ENCODE data around the gene EN2. TPM values are rescaled to one million over a fixed set of nuclear protein-coding genes. Genes with fewer than 3 reads are reported as not detected.
"Not testable (repeated sequence)": the region's sequence is repeated elsewhere in the genome, so short reads cannot be mapped to it uniquely, and the experiment has no call there.

EN2 gene
- total RNA-seq, 2 experiments from 2014 or later: not detected

DNA sequence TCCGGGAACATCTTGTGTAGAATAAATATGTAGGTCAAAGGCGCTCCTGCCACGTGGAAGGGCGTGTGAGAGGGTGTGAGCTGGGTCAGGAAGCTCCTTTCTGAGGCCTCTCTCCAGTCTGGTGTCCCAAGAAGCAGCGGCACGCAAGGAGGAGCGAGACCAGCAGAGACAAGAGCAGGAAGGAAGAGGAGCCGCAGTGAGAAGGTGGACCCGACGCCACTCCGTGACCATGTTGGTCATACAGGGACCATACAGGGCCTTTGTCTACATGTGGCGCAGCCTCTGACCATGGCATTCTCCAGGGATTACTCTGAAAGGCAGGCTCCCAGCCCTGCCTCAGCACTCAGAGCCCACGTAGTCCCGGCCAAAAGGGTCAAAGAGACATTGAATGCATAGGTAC, 26.2 kb upstream of the EN2 start:
- DNase-seq: no peak
- no peaks in the 10 kb centered on the region for H3K36me3 Mint-ChIP-seq (ENCODE audit: low read depth)
- H3K27me3 Mint-ChIP-seq: peaks cover 5% of the 10 kb centered on the region
- POLR2A ChIA-PET: no interaction called here
- no peaks in the 10 kb centered on the region for H3K4me1 Mint-ChIP-seq
- no peak overlapping the region for H3K27ac Mint-ChIP-seq
- H3K9me3 Mint-ChIP-seq: no peaks in the 10 kb centered on the region
- no peak overlapping the region for H3K4me3 Mint-ChIP-seq
- CTCF ChIA-PET: no interaction called here

DNA sequence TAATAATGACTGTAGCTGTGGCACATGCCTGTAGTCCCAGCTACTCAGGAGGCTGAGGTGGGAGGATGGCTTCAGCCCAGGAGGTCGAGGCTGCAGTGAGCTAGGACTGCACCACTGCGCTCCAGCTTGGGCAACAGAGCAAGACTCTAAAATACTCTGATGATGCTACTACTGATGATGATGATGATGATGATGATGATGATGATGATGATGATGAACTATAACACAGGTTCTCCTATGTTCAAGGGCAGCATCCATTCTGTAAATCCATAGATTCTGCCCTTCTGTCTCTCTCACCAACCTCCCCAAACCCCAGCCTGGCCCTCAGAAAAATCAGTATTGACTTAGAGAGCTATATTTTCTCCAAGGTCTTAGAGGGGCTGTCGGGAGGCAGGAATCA, 22.8 kb upstream of the EN2 start:
- ChIA-PET CTCF (no interaction called here), POLR2A (no interaction called here)
- Mint-ChIP-seq H3K4me1 (no peaks in the 10 kb centered on the region), H3K9me3 (no peaks in the 10 kb centered on the region), H3K36me3 (ENCODE audit: low read depth) (no peaks in the 10 kb centered on the region), H3K27me3 (peaks cover 9% of the 10 kb centered on the region), H3K4me3 (no peak overlapping the region), H3K27ac (no peak overlapping the region)
- no peak for DNase-seq

DNA sequence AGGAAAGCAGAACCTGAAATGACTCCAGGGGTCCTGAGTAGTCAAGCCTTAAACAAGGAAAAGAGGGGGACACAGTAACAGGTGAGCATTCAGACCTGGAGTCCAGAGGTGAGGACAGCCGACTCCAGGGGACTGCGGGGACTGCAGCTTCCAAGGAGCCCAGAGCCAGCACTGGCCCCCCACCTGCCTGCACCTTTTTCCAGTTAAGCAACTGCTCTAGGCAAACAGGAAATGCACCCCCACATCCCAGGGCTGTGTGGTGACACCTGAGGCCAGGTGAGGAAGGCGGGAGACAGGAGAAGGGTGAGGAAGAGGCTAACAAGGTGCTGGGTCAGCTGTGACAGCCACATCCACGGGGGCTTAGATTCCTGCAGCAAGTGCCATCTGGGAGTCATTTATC, 20.1 kb upstream of the EN2 start:
- DNase-seq: no peak
- POLR2A ChIA-PET: no interaction called here
- no peaks in the 10 kb centered on the region for H3K36me3 Mint-ChIP-seq (ENCODE audit: low read depth)
- no peak overlapping the region for H3K4me3 Mint-ChIP-seq
- peaks cover 18% of the 10 kb centered on the region for H3K27me3 Mint-ChIP-seq
- H3K9me3 Mint-ChIP-seq: no peaks in the 10 kb centered on the region
- H3K27ac Mint-ChIP-seq: no peak overlapping the region
- no peaks in the 10 kb centered on the region for H3K4me1 Mint-ChIP-seq
- CTCF ChIA-PET: no interaction called here

DNA sequence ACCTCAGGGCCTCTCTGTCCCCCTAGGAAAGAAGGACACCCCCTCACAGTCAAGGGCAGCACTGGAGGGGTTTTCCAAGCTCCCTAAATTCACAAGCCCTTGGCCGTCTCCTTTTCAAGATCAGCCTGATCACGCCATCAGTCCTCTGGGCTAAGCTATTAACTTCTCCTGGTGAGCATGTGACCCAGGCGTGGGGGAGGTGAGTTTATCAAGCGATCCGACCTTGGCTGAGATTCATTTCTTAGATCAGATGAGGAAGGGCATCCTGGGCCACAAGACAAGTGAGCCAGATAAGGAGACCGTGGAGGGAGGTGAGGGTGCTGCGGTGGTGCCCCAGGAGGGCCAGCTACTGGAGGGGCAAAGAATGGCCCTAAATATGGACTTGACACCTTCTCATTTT, 19.2 kb upstream of the EN2 start:
- H3K9me3 Mint-ChIP-seq: no peaks in the 10 kb centered on the region
- H3K4me3 Mint-ChIP-seq: no peak overlapping the region
- peaks cover 22% of the 10 kb centered on the region for H3K27me3 Mint-ChIP-seq
- H3K36me3 Mint-ChIP-seq (ENCODE audit: low read depth): no peaks in the 10 kb centered on the region
- DNase-seq: no peak
- no peaks in the 10 kb centered on the region for H3K4me1 Mint-ChIP-seq
- no peak overlapping the region for H3K27ac Mint-ChIP-seq
- CTCF ChIA-PET: no interaction called here
- POLR2A ChIA-PET: no interaction called here

DNA sequence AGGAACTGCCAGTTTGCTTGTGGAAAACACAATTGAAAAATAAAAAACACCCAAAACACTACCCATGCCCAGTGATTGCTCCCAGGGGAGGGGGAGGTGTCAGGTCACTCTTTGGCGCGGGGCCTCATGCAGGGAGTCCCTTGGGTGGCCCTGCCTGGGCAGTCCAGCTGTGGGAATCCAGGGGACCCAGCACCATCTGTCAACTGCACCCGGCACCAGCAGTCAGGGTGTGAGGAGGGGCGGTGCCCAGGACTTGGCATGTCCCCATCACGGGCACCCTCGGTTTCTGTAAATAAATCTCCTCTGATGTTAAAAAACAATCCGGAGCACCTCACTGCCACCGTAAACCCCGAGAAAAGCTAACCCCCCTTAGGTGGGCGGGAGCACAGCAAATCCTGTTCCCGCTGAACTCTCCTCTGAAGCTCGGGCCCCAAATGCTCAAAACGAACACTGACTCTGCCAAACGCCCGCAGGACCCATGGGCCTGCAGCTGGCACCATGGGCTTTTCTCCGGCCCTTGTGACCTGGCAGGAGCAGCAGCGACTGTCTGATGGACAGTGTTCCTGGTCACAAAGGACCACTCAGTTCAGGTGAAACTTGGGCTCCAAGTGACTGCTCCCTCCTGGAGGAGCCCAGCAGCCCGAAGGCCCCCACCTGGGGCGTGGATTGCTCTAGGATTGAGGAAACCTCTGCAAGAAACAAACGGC, 18.5 kb upstream of the EN2 start:
- H3K4me1 Mint-ChIP-seq: no peaks in the 10 kb centered on the region
- no peak overlapping the region for H3K27ac Mint-ChIP-seq
- no peak for DNase-seq
- H3K9me3 Mint-ChIP-seq: no peaks in the 10 kb centered on the region
- H3K27me3 Mint-ChIP-seq: peaks cover 22% of the 10 kb centered on the region
- CTCF ChIA-PET: no interaction called here
- POLR2A ChIA-PET: no interaction called here
- no peak overlapping the region for H3K4me3 Mint-ChIP-seq
- H3K36me3 Mint-ChIP-seq (ENCODE audit: low read depth): no peaks in the 10 kb centered on the region

DNA sequence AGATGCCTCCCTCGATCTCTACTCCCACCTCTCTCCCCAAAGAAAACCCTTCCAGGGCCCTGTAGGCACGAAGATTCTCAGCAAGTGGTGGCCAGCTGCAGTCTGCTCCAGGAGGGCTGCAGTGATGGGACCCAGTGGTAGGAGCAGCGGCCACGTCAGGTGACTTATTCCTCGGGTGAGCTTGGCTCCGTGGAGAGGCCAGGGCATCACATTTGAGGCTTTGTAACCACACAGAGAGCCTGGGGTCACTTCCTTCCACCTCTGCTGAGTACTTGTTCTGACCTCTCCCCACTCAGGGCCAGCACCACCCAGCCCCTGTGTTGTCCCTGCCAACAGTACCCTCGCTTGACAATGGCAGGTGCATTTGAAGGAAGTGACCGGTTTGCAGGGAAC, 17.9 kb upstream of the EN2 start:
- ChIA-PET CTCF (no interaction called here), POLR2A (no interaction called here)
- Mint-ChIP-seq H3K36me3 (ENCODE audit: low read depth) (no peaks in the 10 kb centered on the region), H3K27ac (no peak overlapping the region), H3K9me3 (no peaks in the 10 kb centered on the region), H3K4me3 (no peak overlapping the region), H3K27me3 (peaks cover 26% of the 10 kb centered on the region), H3K4me1 (no peaks in the 10 kb centered on the region)
- no peak for DNase-seq

DNA sequence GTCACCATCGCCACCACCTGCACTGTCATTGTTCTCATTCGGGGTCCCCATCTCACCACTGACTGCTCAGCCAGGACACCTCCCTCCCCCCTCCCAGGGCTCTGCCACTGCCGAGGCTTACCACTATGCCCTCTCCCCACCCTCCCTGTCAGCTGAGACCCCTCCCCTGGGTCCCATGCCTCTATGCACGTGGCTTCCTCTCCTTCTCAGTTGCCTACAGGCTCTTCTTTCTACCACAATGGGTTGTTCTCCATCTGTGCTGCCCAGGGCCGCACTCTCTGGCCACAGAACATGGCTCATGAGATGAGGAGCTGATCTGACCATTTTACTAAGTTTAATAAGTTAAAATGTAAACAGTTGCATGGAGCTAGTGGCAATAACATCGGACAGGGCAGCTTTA, 16.1 kb upstream of the EN2 start:
- Mint-ChIP-seq H3K27me3 (peaks cover 34% of the 10 kb centered on the region), H3K4me1 (no peaks in the 10 kb centered on the region), H3K27ac (no peak overlapping the region), H3K36me3 (ENCODE audit: low read depth) (no peaks in the 10 kb centered on the region), H3K9me3 (no peaks in the 10 kb centered on the region), H3K4me3 (no peak overlapping the region)
- no peak for DNase-seq
- POLR2A ChIA-PET: no interaction called here
- CTCF ChIA-PET: no interaction called here

DNA sequence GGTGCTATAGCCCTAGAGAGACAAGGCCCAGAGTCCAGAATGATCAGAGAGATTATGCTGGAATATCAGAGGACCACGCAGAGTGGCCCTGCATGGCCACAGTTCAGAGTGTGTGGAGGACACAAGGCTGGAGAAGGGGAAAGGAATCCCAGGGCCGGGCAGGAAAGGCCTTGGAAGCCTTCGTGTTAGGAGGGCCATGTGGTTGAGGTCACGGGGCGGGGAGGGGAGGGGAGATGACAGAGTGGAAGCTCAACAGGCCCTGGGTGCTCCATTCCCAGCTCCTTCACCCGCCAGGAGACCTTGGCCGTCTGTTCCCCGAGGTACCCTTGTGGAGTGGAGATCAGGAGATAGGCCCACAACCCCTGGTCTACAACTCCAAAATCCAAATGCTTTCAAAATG, 13.2 kb upstream of the EN2 start:
- peaks cover 51% of the 10 kb centered on the region for H3K27me3 Mint-ChIP-seq
- no peaks in the 10 kb centered on the region for H3K9me3 Mint-ChIP-seq
- H3K27ac Mint-ChIP-seq: no peak overlapping the region
- CTCF ChIA-PET: no interaction called here
- H3K4me1 Mint-ChIP-seq: peaks cover 2% of the 10 kb centered on the region
- no peaks in the 10 kb centered on the region for H3K36me3 Mint-ChIP-seq (ENCODE audit: low read depth)
- no peak overlapping the region for H3K4me3 Mint-ChIP-seq
- POLR2A ChIA-PET: no interaction called here
- no peak for DNase-seq

DNA sequence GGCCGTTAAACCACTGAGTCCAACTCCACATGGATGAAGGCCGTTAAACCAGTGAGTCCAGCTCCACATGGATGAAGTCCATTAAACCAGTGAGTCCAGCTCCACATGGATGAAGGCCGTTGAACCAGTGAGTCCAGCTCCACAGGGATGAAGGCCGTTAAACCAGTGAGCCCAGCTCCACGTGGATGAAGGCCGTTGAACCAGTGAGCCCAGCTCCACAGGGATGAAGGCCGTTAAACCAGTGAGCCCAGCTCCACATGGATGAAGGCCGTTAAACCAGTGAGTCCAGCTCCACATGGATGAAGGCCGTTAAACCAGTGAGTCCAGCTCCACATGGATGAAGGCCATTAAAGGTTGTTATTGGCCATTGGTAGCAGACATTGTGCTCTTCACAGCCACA, 12.3 kb upstream of the EN2 start:
- peaks cover 54% of the 10 kb centered on the region for H3K27me3 Mint-ChIP-seq
- H3K4me3 Mint-ChIP-seq; CTCF ChIA-PET; H3K27ac Mint-ChIP-seq; DNase-seq; H3K9me3 Mint-ChIP-seq; H3K4me1 Mint-ChIP-seq; H3K36me3 Mint-ChIP-seq (ENCODE audit: low read depth): not testable (repeated sequence)
- POLR2A ChIA-PET: interaction anchor here (0.6 kb wide), 1 partner anchor 149 kb away, joined by 3 read pairs; no protein-coding TSS in a partner anchor

DNA sequence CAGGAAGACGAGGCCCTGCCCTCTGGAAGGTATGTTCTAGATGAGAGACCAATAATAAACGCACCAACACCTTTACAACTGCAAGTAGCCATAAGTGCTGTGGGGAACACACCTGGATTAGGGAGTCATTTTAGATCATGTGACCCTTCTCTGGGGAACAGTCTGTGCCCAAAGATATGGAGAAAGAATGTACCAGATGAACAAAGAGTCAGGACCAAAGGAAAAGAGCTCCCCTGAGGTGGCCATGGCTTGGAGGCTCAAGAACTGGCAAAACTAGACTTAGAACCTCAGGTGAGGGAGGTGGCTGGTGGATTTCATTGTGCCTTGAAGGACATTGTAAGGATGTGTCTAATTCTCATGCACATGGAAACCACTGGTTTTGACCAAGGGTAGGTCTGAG, 10.3 kb upstream of the EN2 start:
- peaks cover 2% of the 10 kb centered on the region for H3K4me1 Mint-ChIP-seq
- no peaks in the 10 kb centered on the region for H3K36me3 Mint-ChIP-seq (ENCODE audit: low read depth)
- DNase-seq: no peak
- no peak overlapping the region for H3K4me3 Mint-ChIP-seq
- POLR2A ChIA-PET: no interaction called here
- peaks cover 69% of the 10 kb centered on the region for H3K27me3 Mint-ChIP-seq
- no peaks in the 10 kb centered on the region for H3K9me3 Mint-ChIP-seq
- CTCF ChIA-PET: no interaction called here
- H3K27ac Mint-ChIP-seq: no peak overlapping the region

DNA sequence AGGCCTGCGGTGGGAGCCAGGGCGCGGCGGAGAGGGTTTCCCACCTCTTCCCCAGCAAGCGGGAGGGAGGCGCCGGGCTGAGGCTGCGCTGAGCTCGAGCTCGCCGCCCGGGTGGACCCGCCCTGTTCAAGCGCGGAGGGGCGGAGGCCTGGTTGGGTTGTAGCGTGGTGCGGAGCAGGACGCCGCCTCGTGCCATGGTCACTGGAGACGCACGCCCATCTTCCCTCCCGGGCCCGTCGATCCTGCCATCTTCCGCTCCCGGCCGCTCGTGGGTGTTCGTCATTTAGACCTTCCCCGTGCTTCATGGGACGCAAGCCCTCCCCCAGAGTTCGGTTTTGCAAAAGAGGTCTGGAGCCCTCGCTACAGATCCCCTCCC, 9.3 kb upstream of the EN2 start:
- Mint-ChIP-seq H3K9me3 (no peaks in the 10 kb centered on the region), H3K27ac (no peak overlapping the region), H3K27me3 (peaks cover 71% of the 10 kb centered on the region), H3K4me3 (no peak overlapping the region), H3K4me1 (peaks cover 2% of the 10 kb centered on the region), H3K36me3 (ENCODE audit: low read depth) (no peaks in the 10 kb centered on the region)
- ChIA-PET CTCF (no interaction called here), POLR2A (no interaction called here)
- no peak for DNase-seq

DNA sequence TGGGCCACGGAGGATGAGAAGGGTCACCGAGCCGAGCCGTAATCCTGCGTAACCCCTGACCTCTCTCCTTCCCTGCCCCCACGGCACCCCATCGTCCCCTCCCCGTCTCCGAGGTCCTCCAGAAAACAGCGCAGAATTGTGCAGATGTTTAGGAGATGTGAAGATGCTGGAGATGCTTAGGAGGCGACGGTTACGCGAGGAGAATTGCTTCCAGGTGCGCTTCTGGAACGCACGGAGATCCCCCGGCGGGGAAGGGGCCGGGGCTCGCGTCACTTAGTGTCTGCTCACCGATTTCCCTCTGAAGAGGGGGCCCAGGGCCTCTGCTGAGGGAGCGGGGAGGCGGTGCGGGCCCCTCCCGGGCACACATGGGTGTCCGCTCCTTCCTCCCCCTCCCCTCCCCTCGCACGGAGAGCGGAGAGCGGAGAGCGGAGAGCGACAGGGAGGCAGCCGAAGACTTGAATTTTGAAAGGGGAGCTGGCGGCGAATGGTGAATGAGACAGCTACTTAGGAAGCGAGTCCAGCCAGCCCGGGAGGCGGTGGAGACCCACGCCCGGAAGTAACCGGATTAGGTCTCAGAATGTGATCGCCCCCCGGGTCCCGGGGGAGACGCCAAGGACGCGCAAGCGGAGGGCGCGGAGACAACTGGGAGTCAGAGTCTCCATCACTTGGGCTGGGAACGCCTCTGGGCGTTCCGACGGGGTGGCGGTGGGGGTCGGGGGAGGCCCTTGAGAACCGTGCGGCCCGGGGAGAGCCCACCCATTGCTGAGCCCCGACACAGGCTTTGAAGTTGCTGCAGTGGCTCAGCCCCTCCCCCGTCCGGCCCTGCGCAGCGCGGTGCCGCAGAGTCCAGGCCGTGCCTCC, 8.7 kb upstream of the EN2 start:
- ChIA-PET POLR2A (no interaction called here), CTCF (interaction anchor here (1.3 kb wide), 1 partner anchor 69 kb away, joined by 4 read pairs; no protein-coding TSS in a partner anchor)
- no peaks in the 10 kb centered on the region for H3K36me3 Mint-ChIP-seq (ENCODE audit: low read depth)
- H3K27ac Mint-ChIP-seq: no peak overlapping the region
- H3K9me3 Mint-ChIP-seq: no peaks in the 10 kb centered on the region
- no peak overlapping the region for H3K4me3 Mint-ChIP-seq
- no peak for DNase-seq
- peaks cover 75% of the 10 kb centered on the region for H3K27me3 Mint-ChIP-seq
- peaks cover 2% of the 10 kb centered on the region for H3K4me1 Mint-ChIP-seq

DNA sequence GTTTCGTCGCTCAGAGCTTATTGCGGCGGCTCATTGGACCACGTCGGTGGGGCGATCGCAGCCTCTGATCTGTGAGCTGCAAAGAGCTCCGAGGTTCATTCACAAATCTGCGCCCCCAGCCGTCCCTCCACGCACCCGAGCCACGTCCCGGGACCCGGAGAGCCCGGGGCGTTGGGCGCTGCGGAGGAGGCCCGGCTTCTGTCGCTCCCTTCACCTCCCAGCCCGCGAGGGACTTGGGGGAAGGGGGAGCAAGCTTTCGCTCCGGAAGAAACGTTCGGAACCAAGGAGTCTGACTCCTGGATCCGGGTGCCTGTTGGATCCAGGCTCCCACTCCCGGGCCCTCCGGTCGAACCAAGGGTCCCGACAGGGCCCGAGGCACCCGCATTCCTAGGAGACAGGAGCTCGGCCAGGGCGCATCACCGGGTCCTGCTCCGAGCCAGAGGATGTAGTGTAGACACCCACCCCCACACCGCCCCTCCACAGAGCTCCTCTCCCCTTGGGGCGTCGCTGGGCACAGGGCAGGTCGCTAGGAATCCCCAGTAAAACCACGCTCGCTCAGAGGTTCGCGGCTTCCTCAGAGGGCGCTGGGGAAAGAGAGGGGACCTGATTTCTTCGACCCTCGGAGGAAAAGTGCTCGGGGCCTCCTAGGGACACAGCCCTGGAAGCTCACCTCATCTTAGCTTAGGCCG, 7.9 kb upstream of the EN2 start:
- no peak overlapping the region for H3K4me3 Mint-ChIP-seq
- no peaks in the 10 kb centered on the region for H3K36me3 Mint-ChIP-seq (ENCODE audit: low read depth)
- H3K27me3 Mint-ChIP-seq: peaks cover 78% of the 10 kb centered on the region
- ChIA-PET CTCF (interaction anchor here (1.3 kb wide), 1 partner anchor 70 kb away, joined by 4 read pairs; no protein-coding TSS in a partner anchor), POLR2A (no interaction called here)
- peaks cover 2% of the 10 kb centered on the region for H3K4me1 Mint-ChIP-seq
- H3K9me3 Mint-ChIP-seq: no peaks in the 10 kb centered on the region
- no peak for DNase-seq
- H3K27ac Mint-ChIP-seq: no peak overlapping the region

Measured in activated CD4-positive, alpha-beta memory T cell treated with anti-CD3 and anti-CD28 coated beads, Interleukin-2, amount 10 ng/mL, durations not matched to agents 7 days and 5 days (primary cell).